ENCODE measurements around the gene PP2D1. TPM values are rescaled to one million over a fixed set of nuclear protein-coding genes. Genes with fewer than 3 reads are reported as not detected.
"Not testable (repeated sequence)": the region's sequence is repeated elsewhere in the genome, so short reads cannot be mapped to it uniquely, and the experiment has no call there.

Gene PP2D1
- total RNA-seq, 1 experiment from 2014 or later = not detected

DNA sequence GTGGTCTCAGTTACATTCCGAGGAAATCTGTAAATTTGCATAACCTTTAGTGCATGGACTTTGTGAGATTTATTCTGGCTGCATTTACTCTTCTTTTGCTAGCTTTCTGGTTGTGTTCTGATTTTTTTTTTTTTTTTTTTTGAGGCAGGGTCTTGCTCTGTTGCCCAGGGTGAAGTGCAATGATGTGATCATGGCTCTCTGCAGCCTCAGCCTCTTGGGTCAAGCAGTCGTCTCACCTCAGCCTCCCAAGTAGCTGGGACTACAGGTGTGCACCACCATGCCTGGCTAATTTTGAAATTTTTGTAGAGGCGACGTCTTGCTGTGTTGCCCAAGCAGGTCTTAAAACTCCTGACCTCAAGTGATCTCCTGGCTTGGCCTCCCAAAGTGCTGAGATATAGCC is 52.6 kb downstream of the PP2D1 start:
- Mint-ChIP-seq H3K9me3 (no peaks in the 10 kb centered on the region), H3K27ac (no peak overlapping the region), H3K27me3 (ENCODE audit: low read depth) (no peaks in the 10 kb centered on the region), H3K4me1 (peaks cover 10% of the 10 kb centered on the region; the same call in 1 of the 2 replicates), H3K4me3 (no peak overlapping the region), H3K36me3 (peaks cover 37% of the 10 kb centered on the region)
- ATAC-seq (no peak), DNase-seq (ENCODE audit: low spot score) (no peak)
- ChIA-PET CTCF (no interaction called here), POLR2A (no interaction called here)
- TF ChIP-seq ZNF121 (CRISPR knock-in tag; IDR thresholded peaks at IDR 0.05) (peak; percentile 78), NR1H2 (CRISPR knock-in tag; IDR thresholded peaks at IDR 0.05) (no peak)

DNA sequence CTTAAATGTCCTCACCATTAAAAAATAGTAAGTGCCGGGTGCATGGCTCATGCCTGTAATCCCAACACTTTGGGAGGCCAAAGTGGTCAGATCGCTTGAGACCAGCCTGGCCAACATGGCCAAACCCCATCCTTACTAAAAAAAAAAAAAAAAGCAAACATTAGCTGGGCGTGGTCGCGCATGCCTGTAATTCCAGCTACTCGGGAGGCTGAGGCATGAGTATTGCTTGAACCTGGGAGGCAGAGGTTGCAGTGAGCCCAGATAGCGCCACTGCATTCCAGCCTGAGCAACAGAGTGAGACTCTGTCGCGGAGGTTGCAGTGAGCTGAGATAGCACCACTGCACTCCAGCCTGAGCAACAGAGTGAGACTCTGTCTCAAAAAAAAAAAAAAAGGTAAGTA is 54.7 kb downstream of the PP2D1 start:
- CTCF ChIA-PET = not testable (repeated sequence)

DNA sequence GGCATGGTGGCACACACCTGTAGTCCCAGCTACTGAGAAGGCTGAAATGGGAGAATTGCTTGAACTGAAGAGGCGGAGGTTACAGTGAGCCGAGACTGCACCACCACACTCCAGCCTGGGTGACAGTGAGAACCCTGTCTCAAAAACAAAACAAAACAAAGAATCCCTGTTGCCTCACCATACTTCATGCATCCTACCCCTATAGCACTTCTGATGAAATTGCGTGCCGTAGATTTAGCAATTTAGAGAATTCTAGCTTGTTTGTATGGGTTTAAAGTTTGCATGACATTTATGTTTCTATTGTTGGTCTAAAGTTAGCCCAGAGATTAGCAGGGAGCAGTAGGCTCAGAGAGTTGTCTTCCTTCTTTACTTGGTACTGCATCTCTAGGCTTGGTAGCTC is 57.4 kb downstream of the PP2D1 start:
- H3K4me3 Mint-ChIP-seq = no peak overlapping the region
- peaks cover 26% of the 10 kb centered on the region for H3K4me1 Mint-ChIP-seq
- DNase-seq (ENCODE audit: low spot score) (no peak), ATAC-seq (no peak)
- TF ChIP-seq, protein P1, sequence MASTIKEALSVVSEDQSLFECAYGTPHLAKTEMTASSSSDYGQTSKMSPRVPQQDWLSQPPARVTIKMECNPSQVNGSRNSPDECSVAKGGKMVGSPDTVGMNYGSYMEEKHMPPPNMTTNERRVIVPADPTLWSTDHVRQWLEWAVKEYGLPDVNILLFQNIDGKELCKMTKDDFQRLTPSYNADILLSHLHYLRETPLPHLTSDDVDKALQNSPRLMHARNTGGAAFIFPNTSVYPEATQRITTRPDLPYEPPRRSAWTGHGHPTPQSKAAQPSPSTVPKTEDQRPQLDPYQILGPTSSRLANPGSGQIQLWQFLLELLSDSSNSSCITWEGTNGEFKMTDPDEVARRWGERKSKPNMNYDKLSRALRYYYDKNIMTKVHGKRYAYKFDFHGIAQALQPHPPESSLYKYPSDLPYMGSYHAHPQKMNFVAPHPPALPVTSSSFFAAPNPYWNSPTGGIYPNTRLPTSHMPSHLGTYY (CRISPR knock-in tag; IDR thresholded peaks at IDR 0.05) = no peak
- TF ChIP-seq ZNF671 (CRISPR knock-in tag; IDR thresholded peaks at IDR 0.05) (no peak), ZNF138 (CRISPR knock-in tag; conservative IDR thresholded peaks at IDR 0.05) (no peak), GRHL2 (CRISPR knock-in tag; IDR thresholded peaks at IDR 0.05; ENCODE audit: insufficient replicate concordance, severe bottlenecking) (no peak), ZNF396 (CRISPR knock-in tag; IDR thresholded peaks at IDR 0.05; ENCODE audit: borderline replicate concordance) (no peak), RORB (CRISPR knock-in tag; IDR thresholded peaks at IDR 0.05) (no peak), IRF2 (CRISPR knock-in tag; IDR thresholded peaks at IDR 0.05; ENCODE audit: borderline replicate concordance, low read depth) (no peak)
- TF ChIP-seq, protein P2, sequence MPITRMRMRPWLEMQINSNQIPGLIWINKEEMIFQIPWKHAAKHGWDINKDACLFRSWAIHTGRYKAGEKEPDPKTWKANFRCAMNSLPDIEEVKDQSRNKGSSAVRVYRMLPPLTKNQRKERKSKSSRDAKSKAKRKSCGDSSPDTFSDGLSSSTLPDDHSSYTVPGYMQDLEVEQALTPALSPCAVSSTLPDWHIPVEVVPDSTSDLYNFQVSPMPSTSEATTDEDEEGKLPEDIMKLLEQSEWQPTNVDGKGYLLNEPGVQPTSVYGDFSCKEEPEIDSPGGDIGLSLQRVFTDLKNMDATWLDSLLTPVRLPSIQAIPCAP (CRISPR knock-in tag; IDR thresholded peaks at IDR 0.05) = no peak
- TF ChIP-seq, protein P3, sequence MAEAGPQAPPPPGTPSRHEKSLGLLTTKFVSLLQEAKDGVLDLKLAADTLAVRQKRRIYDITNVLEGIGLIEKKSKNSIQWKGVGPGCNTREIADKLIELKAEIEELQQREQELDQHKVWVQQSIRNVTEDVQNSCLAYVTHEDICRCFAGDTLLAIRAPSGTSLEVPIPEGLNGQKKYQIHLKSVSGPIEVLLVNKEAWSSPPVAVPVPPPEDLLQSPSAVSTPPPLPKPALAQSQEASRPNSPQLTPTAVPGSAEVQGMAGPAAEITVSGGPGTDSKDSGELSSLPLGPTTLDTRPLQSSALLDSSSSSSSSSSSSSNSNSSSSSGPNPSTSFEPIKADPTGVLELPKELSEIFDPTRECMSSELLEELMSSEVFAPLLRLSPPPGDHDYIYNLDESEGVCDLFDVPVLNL (CRISPR knock-in tag; IDR thresholded peaks at IDR 0.05; ENCODE audit: borderline replicate concordance, low read depth) = no peak
- TF ChIP-seq, protein P4, sequence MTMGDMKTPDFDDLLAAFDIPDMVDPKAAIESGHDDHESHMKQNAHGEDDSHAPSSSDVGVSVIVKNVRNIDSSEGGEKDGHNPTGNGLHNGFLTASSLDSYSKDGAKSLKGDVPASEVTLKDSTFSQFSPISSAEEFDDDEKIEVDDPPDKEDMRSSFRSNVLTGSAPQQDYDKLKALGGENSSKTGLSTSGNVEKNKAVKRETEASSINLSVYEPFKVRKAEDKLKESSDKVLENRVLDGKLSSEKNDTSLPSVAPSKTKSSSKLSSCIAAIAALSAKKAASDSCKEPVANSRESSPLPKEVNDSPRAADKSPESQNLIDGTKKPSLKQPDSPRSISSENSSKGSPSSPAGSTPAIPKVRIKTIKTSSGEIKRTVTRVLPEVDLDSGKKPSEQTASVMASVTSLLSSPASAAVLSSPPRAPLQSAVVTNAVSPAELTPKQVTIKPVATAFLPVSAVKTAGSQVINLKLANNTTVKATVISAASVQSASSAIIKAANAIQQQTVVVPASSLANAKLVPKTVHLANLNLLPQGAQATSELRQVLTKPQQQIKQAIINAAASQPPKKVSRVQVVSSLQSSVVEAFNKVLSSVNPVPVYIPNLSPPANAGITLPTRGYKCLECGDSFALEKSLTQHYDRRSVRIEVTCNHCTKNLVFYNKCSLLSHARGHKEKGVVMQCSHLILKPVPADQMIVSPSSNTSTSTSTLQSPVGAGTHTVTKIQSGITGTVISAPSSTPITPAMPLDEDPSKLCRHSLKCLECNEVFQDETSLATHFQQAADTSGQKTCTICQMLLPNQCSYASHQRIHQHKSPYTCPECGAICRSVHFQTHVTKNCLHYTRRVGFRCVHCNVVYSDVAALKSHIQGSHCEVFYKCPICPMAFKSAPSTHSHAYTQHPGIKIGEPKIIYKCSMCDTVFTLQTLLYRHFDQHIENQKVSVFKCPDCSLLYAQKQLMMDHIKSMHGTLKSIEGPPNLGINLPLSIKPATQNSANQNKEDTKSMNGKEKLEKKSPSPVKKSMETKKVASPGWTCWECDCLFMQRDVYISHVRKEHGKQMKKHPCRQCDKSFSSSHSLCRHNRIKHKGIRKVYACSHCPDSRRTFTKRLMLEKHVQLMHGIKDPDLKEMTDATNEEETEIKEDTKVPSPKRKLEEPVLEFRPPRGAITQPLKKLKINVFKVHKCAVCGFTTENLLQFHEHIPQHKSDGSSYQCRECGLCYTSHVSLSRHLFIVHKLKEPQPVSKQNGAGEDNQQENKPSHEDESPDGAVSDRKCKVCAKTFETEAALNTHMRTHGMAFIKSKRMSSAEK (CRISPR knock-in tag; IDR thresholded peaks at IDR 0.05; ENCODE audit: borderline replicate concordance) = no peak
- TF ChIP-seq, protein P5, sequence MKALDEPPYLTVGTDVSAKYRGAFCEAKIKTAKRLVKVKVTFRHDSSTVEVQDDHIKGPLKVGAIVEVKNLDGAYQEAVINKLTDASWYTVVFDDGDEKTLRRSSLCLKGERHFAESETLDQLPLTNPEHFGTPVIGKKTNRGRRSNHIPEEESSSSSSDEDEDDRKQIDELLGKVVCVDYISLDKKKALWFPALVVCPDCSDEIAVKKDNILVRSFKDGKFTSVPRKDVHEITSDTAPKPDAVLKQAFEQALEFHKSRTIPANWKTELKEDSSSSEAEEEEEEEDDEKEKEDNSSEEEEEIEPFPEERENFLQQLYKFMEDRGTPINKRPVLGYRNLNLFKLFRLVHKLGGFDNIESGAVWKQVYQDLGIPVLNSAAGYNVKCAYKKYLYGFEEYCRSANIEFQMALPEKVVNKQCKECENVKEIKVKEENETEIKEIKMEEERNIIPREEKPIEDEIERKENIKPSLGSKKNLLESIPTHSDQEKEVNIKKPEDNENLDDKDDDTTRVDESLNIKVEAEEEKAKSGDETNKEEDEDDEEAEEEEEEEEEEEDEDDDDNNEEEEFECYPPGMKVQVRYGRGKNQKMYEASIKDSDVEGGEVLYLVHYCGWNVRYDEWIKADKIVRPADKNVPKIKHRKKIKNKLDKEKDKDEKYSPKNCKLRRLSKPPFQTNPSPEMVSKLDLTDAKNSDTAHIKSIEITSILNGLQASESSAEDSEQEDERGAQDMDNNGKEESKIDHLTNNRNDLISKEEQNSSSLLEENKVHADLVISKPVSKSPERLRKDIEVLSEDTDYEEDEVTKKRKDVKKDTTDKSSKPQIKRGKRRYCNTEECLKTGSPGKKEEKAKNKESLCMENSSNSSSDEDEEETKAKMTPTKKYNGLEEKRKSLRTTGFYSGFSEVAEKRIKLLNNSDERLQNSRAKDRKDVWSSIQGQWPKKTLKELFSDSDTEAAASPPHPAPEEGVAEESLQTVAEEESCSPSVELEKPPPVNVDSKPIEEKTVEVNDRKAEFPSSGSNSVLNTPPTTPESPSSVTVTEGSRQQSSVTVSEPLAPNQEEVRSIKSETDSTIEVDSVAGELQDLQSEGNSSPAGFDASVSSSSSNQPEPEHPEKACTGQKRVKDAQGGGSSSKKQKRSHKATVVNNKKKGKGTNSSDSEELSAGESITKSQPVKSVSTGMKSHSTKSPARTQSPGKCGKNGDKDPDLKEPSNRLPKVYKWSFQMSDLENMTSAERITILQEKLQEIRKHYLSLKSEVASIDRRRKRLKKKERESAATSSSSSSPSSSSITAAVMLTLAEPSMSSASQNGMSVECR (CRISPR knock-in tag; IDR thresholded peaks at IDR 0.05; ENCODE audit: borderline replicate concordance) = no peak
- no peak overlapping the region for H3K27ac Mint-ChIP-seq
- ChIA-PET CTCF (no interaction called here), POLR2A (no interaction called here)
- peaks cover 56% of the 10 kb centered on the region for H3K36me3 Mint-ChIP-seq
- no peaks in the 10 kb centered on the region for H3K27me3 Mint-ChIP-seq (ENCODE audit: low read depth)
- no peaks in the 10 kb centered on the region for H3K9me3 Mint-ChIP-seq

More for the DNA sequence above, 54.7 kb downstream of the PP2D1 start:
- POLR2A ChIA-PET = interaction anchor here (0.6 to 0.8 kb wide), 2 partner anchors 10 to 17 kb away, joined by 3 to 5 read pairs; partner anchors contain the start of gene RAB5A
- H3K9me3 Mint-ChIP-seq; H3K27ac Mint-ChIP-seq; H3K4me3 Mint-ChIP-seq; DNase-seq (ENCODE audit: low spot score); H3K27me3 Mint-ChIP-seq (ENCODE audit: low read depth): not testable (repeated sequence)
- TF ChIP-seq ZNF121 (CRISPR knock-in tag; IDR thresholded peaks at IDR 0.05) = 0 out of 2 replicates have a peak, but pooled peaks have one; percentile 8
- peaks cover 50% of the 10 kb centered on the region for H3K36me3 Mint-ChIP-seq
- ATAC-seq = peak; percentile 50
- H3K4me1 Mint-ChIP-seq = 0 out of 2 replicates have a peak, but pooled peaks cover 10% of the 10 kb centered on the region

All from WTC11 (cell line).